ENCODE results near the gene TGM5.
A peak's percentile ranks its signal among the peaks of the same experiment; 100 is the strongest.
"Not testable (repeated sequence)": the region's sequence is repeated elsewhere in the genome, so short reads cannot be mapped to it uniquely, and the experiment has no call there.

The TGM5 gene

GRCh38 chr15:43242616-43243015, 24.1 kb downstream of the TGM5 start:
- no peak for DNase-seq

DNA sequence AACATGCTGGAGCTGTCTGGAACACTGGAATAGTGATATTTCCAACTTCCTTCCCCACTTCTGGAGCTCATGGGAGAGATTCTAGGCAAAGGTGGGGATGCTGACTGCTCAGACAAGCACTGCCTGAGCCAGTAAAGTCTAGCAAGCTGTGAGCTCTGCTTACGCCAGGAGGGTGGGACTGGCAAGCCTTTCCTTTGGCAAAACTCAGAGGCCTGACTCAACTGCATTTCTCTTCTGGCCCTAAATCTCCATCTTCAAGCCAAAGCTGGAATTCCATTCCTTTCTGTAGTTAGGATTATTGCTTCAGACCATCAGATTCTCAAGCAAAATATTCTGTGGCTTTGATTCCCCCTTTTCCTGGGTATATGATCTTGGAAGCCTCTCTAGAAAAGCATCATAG, 25.6 kb downstream of the TGM5 start:
- DNase-seq, result no peak

- DNase-seq, result no peak
These were observed 26.8 kb downstream of the TGM5 start for GRCh38 chr15:43239732-43240491.

- DNase-seq, result no peak
These were observed 28.0 kb downstream of the TGM5 start for GRCh38 chr15:43238671-43239131.

DNA sequence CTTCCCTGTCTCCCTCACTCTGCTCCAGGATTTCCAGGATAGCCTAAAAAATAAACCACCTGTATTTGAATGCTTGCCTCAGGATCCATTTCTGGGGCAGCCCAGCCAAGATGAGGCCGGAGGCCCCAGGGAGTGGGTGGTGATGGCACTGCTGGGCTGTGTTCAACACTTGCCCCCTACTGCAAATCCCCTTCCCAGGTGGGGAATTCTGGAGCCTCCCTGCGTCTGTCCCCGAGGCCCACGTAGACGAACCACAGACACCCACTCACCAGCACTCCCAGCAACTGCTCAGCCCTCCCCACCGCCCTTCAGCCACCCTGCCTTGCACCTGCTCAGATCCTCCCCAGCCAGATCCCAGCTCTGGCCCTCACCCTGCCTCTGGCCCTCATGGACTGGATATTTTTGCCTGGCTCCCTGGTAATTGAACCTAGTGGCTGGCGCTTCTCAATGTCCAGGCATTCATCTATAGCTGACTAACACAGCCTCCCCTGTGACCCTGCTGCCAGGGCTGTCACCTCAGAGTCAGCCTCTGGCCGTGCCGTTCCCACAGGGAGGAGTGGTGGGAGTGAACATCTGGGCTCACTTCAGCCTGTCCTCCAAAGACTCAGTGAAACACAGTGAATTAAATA, 28.8 kb downstream of the TGM5 start:
- DNase-seq, result no peak

DNA sequence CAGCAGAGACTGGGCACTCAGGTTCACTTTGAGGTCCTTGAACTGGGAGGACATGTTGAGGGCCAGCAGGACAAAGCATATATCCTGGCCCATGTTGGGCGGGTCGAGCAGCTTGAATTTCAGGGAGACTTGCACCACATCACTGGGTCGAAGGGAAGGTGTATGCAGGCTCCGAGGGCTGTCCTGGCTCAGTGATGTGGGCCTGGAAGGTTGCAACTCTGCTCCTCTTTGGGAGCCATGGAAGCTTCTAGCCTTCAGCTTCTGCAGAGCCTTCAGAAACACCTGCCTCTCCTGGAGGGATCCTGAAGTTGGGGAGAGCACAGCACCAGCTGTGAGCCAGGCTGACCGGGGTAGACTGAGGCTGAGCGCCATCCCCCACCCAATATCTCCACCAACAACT, 31.2 kb downstream of the TGM5 start:
- DNase-seq, result no peak

- no peak for DNase-seq
These were observed 34.3 kb downstream of the TGM5 start for GRCh38 chr15:43232289-43232874.

- no peak for DNase-seq
These were observed 36.0 kb downstream of the TGM5 start for GRCh38 chr15:43230640-43231115.

DNA sequence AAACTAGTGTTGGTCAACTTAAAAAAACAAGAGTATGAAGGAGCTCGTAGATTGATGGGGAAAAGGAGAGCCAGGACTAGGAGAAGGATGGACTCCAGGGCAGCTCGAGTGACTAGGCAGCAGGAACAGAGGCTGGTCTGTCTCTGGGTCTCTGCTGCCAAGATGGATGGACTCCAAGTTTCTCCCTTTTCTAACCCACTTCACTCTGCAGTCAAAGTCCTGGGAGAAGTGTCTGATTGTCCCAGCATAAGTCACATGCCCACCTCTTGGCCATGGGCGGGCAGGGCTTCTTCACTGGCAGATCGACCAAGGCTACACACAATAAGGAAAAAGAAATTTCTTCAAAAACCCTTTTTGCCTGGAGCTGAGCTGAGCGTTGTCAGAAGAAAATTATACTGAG, 36.8 kb downstream of the TGM5 start:
- no peak for DNase-seq

GRCh38 chr15:43226436-43227305, 40.1 kb downstream of the TGM5 start:
- no peak for DNase-seq

DNA sequence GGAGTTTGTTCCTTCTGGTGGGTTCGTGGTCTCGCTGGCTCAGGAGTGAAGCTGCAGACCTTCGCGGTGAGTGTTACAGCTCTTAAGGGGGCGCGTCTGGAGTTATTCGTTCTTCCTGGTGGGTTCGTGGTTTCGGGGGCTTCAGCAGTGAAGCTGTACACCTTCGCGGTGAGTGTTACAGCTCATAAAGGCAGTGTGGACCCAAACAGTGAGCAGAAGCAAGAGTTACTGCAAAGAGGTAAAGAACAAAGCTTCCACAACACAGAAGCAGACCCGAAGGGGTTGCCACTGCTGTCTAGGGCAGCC, 40.8 kb downstream of the TGM5 start:
- DNase-seq, result not testable (repeated sequence)

GRCh38 chr15:43225201-43225949, 41.4 kb downstream of the TGM5 start:
- peak; percentile 27 for DNase-seq

DNA sequence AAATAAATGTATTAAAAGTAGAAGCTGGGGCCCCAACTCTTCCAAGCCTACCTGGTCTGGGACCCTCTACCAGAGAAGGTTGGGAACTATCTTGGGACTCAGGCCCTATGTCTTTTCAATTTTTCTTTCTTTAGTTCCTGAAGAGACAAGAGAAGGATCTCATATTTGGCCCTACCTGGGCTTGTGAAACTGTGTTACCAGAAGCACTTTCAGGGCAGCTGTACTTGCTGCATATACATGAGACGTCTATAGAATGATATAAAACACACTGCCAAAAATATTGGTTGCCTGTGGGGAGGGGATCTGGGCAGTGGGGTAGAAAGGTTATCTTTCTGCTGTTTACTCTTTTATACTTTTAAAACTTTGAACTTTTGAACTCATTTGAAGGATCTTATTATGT, 45.3 kb downstream of the TGM5 start:
- no peak for DNase-seq

GRCh38 chr15:43220991-43221403, 45.7 kb downstream of the TGM5 start, which contains the start of gene EPB42:
TSS of gene EPB42 (minus strand) at chr15:43221018. CDS start at chr15:43220825, 193 bp downstream.
- DNase-seq, result no peak

- no peak for DNase-seq
These were observed 46.5 kb downstream of the TGM5 start for GRCh38 chr15:43219929-43220928.

GRCh38 chr15:43218908-43219706, 47.6 kb downstream of the TGM5 start:
- DNase-seq, result no peak

- no peak for DNase-seq
These were observed 50.8 kb downstream of the TGM5 start for GRCh38 chr15:43215961-43216360.

DNA sequence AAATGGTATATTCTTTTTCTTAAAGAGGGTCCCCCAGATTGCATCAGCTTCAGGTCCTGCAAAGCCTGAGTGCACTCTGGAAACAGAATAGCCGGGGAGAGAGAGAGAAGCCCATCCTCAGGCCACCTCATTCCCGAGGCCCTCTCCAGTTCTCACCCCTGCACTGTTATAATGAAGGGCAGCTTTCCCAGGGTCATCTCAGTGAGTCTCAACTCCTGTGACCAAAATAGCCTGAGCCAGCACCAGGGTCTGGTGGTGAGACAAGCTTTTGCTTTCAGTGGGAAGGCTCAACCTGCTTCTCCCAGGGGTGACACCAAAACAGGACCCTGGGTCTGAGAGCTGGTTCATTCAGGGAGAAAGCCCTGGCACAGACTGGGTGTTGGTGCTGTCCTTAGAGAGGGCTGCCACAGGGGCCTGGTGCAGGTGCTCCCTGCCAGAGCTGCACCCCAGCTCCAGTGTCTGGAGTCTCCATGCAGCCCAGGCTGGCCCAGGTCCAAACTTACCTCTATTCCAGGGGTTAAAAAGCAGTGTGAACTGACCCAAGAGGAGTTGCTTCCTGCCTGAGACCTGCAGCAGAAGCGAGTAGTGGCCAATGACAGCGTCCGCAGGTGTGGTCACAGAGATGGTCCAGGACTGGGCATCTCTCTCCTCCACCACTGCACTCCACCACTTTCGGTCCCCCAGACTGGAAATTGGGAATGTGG, 52.0 kb downstream of the TGM5 start:
- DNase-seq, result no peak

DNA sequence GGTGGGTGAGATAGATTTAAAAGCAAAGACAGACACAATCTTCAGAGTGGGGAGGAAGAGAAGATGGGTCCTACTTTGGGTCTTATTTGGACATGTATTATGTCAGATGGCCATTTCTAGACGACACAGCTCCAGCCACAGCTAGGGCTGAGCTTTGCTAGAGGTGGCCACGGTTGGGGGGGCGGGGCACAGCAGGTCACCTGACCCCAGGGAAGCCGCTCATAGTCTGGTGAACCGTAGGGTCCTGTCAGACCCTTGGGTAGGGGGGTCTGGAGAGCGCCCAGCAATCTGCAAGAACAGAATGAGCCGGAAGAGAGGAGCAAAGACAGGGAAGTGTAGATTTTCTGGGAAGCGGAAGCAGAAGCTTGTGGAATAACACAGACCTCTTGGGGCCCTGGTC, 52.6 kb downstream of the TGM5 start:
- DNase-seq, result no peak

DNA sequence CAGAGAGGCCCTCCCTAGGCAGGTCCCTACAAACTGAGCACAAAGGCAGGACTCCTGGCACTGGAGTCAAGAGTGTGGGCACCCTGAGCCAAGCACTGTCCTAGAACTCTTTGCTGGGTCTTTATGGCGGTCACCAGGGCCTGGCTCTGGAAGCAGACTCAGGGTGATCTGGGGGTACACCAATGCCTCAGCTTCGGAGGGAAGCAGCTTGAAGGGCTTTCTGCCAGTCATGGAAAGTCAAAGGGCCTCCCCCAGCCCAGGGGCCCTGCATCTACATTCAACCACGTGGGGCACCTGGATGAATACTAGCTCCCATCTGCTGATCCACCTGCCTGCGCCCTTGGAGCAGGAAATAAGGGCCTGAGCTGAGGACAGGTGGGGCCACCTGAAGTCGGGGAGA, 53.3 kb downstream of the TGM5 start:
- no peak for DNase-seq
